ENCODE results near the gene PIP4K2A.

- TF ChIP-seq POLR2A (IDR thresholded peaks at IDR 0.05) (no peak), POLR2AphosphoS5 (IDR thresholded peaks at IDR 0.05) (no peak)
- TF ChIP-seq, protein P1, sequence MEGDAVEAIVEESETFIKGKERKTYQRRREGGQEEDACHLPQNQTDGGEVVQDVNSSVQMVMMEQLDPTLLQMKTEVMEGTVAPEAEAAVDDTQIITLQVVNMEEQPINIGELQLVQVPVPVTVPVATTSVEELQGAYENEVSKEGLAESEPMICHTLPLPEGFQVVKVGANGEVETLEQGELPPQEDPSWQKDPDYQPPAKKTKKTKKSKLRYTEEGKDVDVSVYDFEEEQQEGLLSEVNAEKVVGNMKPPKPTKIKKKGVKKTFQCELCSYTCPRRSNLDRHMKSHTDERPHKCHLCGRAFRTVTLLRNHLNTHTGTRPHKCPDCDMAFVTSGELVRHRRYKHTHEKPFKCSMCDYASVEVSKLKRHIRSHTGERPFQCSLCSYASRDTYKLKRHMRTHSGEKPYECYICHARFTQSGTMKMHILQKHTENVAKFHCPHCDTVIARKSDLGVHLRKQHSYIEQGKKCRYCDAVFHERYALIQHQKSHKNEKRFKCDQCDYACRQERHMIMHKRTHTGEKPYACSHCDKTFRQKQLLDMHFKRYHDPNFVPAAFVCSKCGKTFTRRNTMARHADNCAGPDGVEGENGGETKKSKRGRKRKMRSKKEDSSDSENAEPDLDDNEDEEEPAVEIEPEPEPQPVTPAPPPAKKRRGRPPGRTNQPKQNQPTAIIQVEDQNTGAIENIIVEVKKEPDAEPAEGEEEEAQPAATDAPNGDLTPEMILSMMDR (IDR thresholded peaks at IDR 0.05), result no peak
These were observed 9.9 kb downstream of the PIP4K2A start for GRCh38 chr10:22704471-22704911.
